Measurements from ENCODE around the gene CSTF3. TPM values are rescaled to one million over a fixed set of nuclear protein-coding genes. Genes with fewer than 3 reads are reported as not detected.

Gene CSTF3
- total RNA-seq: 17.9 to 37.9 TPM (median 20.2 TPM) in 3 replicates
- long read RNA-seq, transcript CSTF3-203 (3 exons, 1,132 nt): minor isoform, 5 of 25 reads
- long read RNA-seq, transcript CSTF3-201 (21 exons, 2,797 nt): major isoform, 15 of 25 reads
- long read RNA-seq, partial matches to known transcripts: 0 of 25 reads
- long read RNA-seq, other reads (novel, unspliced or antisense): 1 of 25 reads

- peak; percentile 70 for TF ChIP-seq CTCF (IDR thresholded peaks at IDR 0.05)
These were observed at the start of gene CSTF3 for GRCh38 chr11:33161120-33162005. Gene CSTF3 (minus strand): TSS chr11:33161480. CDS start chr11:33161325, 155 bp downstream.

GRCh38 chr11:33208150-33208549, 46.9 kb upstream of the CSTF3 start:
- Mint-ChIP-seq H3K9me3 (ENCODE audit: low read depth) (no peaks in the 10 kb centered on the region), H3K36me3 (ENCODE audit: low read depth) (no peaks in the 10 kb centered on the region), H3K27me3 (ENCODE audit: low read depth) (no peaks in the 10 kb centered on the region), H3K4me3 (ENCODE audit: unreplicated experiment) (no peak overlapping the region), H3K4me1 (ENCODE audit: low read depth) (peaks cover 7% of the 10 kb centered on the region), H3K27ac (ENCODE audit: unreplicated experiment) (no peak overlapping the region)
- no peak for TF ChIP-seq CTCF (IDR thresholded peaks at IDR 0.05)
- DNase-seq (ENCODE audit: low spot score): no peak

More at GRCh38 chr11:33161120-33162005, at the start of gene CSTF3:
- H3K9me3 Mint-ChIP-seq (ENCODE audit: low read depth): no peaks in the 10 kb centered on the region
- H3K27me3 Mint-ChIP-seq (ENCODE audit: low read depth): no peaks in the 10 kb centered on the region
- H3K36me3 Mint-ChIP-seq (ENCODE audit: low read depth): peaks cover 3% of the 10 kb centered on the region
- DNase-seq (ENCODE audit: low spot score): peak; percentile 100
- peak within 1 kb of the TSS; percentile 97 for H3K4me3 Mint-ChIP-seq (ENCODE audit: unreplicated experiment)
- H3K27ac Mint-ChIP-seq (ENCODE audit: unreplicated experiment): peak within 1 kb of the TSS; percentile 100
- peaks cover 45% of the 10 kb centered on the region for H3K4me1 Mint-ChIP-seq (ENCODE audit: low read depth)

GRCh38 chr11:33207408-33207985, 46.2 kb upstream of the CSTF3 start:
- Mint-ChIP-seq H3K36me3 (ENCODE audit: low read depth) (no peaks in the 10 kb centered on the region), H3K27ac (ENCODE audit: unreplicated experiment) (no peak overlapping the region), H3K4me3 (ENCODE audit: unreplicated experiment) (no peak overlapping the region), H3K9me3 (ENCODE audit: low read depth) (no peaks in the 10 kb centered on the region), H3K4me1 (ENCODE audit: low read depth) (peaks cover 7% of the 10 kb centered on the region), H3K27me3 (ENCODE audit: low read depth) (no peaks in the 10 kb centered on the region)
- no peak for DNase-seq (ENCODE audit: low spot score)
- TF ChIP-seq CTCF (IDR thresholded peaks at IDR 0.05): no peak

- Mint-ChIP-seq H3K4me3 (ENCODE audit: unreplicated experiment) (no peak overlapping the region), H3K36me3 (ENCODE audit: low read depth) (no peaks in the 10 kb centered on the region), H3K9me3 (ENCODE audit: low read depth) (no peaks in the 10 kb centered on the region), H3K4me1 (ENCODE audit: low read depth) (peaks cover 8% of the 10 kb centered on the region), H3K27me3 (ENCODE audit: low read depth) (no peaks in the 10 kb centered on the region), H3K27ac (ENCODE audit: unreplicated experiment) (peak overlapping the region; percentile 45)
- DNase-seq (ENCODE audit: low spot score): no peak
- no peak for TF ChIP-seq CTCF (IDR thresholded peaks at IDR 0.05)
These were observed 36.8 kb upstream of the CSTF3 start for GRCh38 chr11:33197915-33198727.

Measured in chondrocyte (in vitro differentiated cells).